Measurements from ENCODE around the gene MRFAP1L1.

GRCh38 chr4:6659897-6660296, 49.8 kb downstream of the MRFAP1L1 start:
- no peak for TF ChIP-seq EZH2 (IDR thresholded peaks at IDR 0.05; ENCODE audit: insufficient read depth, poor library complexity, severe bottlenecking)
- TF ChIP-seq EZH2phosphoT487 (IDR thresholded peaks at IDR 0.05; ENCODE audit: insufficient read depth, low read depth): no peak
